ENCODE data around the gene CYP3A7.
"Not testable (repeated sequence)": the region's sequence is repeated elsewhere in the genome, so short reads cannot be mapped to it uniquely, and the experiment has no call there.

- not testable (repeated sequence) for TF ChIP-seq CTCF (IDR thresholded peaks at IDR 0.05; ENCODE audit: low read depth, low read length); EZH2phosphoT487 (IDR thresholded peaks at IDR 0.05; ENCODE audit: low read depth)
Measured at GRCh38 chr7:99773395-99773794, 38.4 kb upstream of the CYP3A7 start.

All from OCI-LY3 (cell line).